Mesangial cell (primary cell): ENCODE results near the gene MMP13. TPM values are rescaled to one million over a fixed set of nuclear protein-coding genes. Genes with fewer than 3 reads are reported as not detected.

ENCODE experiments used
- total RNA-seq: library from RNA; depleted of rRNA; stranded (reverse); fragments of >200 nt; gene quantifications from 2 replicates; pipeline ENCODE4 v1.2.3, GENCODE V29; 2015

Gene MMP13
- total RNA-seq: 0.33 and 4.1 TPM in 2 replicates

DNA sequence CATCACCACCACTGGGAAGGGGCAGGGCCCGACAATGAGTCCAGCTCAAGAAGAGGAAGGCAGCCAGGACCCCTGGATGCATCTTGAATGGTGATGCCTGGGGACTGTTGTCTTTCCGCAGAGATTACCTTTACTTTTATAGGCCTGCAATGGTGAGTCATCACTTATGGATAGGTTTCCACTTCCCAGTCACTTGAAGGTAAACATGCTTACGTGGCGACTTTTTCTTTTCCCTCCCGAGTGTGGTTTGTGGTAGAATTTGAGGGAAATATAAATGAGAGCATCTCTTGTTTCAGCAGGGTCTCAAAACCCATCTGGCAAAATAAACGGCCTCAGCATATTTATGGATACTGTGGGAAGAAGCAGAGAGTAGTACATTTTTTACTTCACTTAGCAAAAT, at the start of gene MMP13:
Gene MMP13 (minus strand): TSS at position 109 of the 400 bp plus-strand sequence. CDS start 27 bp downstream, at position 82.

Other genes starting within 250 kb of the MMP13 start
- gene MMP27, start 250.0 kb downstream of the MMP13 start, total RNA-seq: not detected in 2 replicates
- not detected in 2 replicates for gene MMP8, start 230.8 kb downstream of the MMP13 start, total RNA-seq
- 0.13 and 1.1 TPM in 2 replicates for gene MMP10, start 175.1 kb downstream of the MMP13 start, total RNA-seq
- gene MMP1, start 157.6 kb downstream of the MMP13 start, total RNA-seq: 6.0 and 8.7 TPM in 2 replicates
- gene MMP3, start 112.1 kb downstream of the MMP13 start, total RNA-seq: 1.0 TPM in 1 of 2 replicates, not detected in the other
- gene MMP12, start 80.8 kb downstream of the MMP13 start, total RNA-seq: not detected in 2 replicates
- 68.5 and 106 TPM in 2 replicates for gene DCUN1D5, start 136.4 kb upstream of the MMP13 start, total RNA-seq
- 8.1 and 14.3 TPM in 2 replicates for gene DYNC2H1, start 153.7 kb upstream of the MMP13 start, total RNA-seq